Measurements from ENCODE around the gene DQX1.

The DQX1 gene

GRCh38 chr2:74530239-74531187 is 4.5 kb upstream of the DQX1 start:
- DNase-seq (ENCODE audit: low read depth), result no peak

GRCh38 chr2:74529357-74530238 is 3.6 kb upstream of the DQX1 start, which contains the start of the genes AUP1 and HTRA2:
Gene AUP1, minus strand, starts transcription at chr2:74529706. Its CDS starts 77 bp downstream, at chr2:74529629.
Gene HTRA2, plus strand, starts transcription at chr2:74529933. Its CDS starts 74 bp downstream, at chr2:74530007.
- DNase-seq (ENCODE audit: low read depth), result peak; percentile 84

GRCh38 chr2:74528600-74529356 is 2.7 kb upstream of the DQX1 start:
- no peak for DNase-seq (ENCODE audit: low read depth)

- DNase-seq (ENCODE audit: low read depth), result no peak
Measured at GRCh38 chr2:74527741-74528140, 1.7 kb upstream of the DQX1 start.

GRCh38 chr2:74526649-74527230 is 709 bp upstream of the DQX1 start:
- DNase-seq (ENCODE audit: low read depth), result no peak

GRCh38 chr2:74524955-74525716 is 895 bp downstream of the DQX1 start:
- no peak for DNase-seq (ENCODE audit: low read depth)

GRCh38 chr2:74524005-74524404 is 2.0 kb downstream of the DQX1 start:
- DNase-seq (ENCODE audit: low read depth), result no peak

- DNase-seq (ENCODE audit: low read depth), result no peak
Measured at GRCh38 chr2:74522516-74522915, 3.5 kb downstream of the DQX1 start.

- DNase-seq (ENCODE audit: low read depth), result no peak
Measured at GRCh38 chr2:74516650-74517049, 9.4 kb downstream of the DQX1 start.

GRCh38 chr2:74515981-74516633 is 9.9 kb downstream of the DQX1 start:
- peak; percentile 66 for DNase-seq (ENCODE audit: low read depth)

GRCh38 chr2:74515271-74515980 is 10.6 kb downstream of the DQX1 start:
- no peak for DNase-seq (ENCODE audit: low read depth)

- no peak for DNase-seq (ENCODE audit: low read depth)
Measured at GRCh38 chr2:74514368-74515270, 11.4 kb downstream of the DQX1 start, which contains the start of gene TLX2. Gene TLX2, plus strand, starts transcription at chr2:74514450. Its CDS starts 357 bp downstream, at chr2:74514807.

- DNase-seq (ENCODE audit: low read depth), result no peak
Measured at GRCh38 chr2:74513605-74514367, 12.2 kb downstream of the DQX1 start.

- DNase-seq (ENCODE audit: low read depth), result no peak
Measured at GRCh38 chr2:74512744-74513604, 13.1 kb downstream of the DQX1 start.

GRCh38 chr2:74511104-74511989 is 14.7 kb downstream of the DQX1 start:
- DNase-seq (ENCODE audit: low read depth), result no peak

GRCh38 chr2:74510272-74510671 is 15.8 kb downstream of the DQX1 start:
- DNase-seq (ENCODE audit: low read depth), result no peak
